Measurements from ENCODE around the gene PCBP3. TPM values are rescaled to one million over a fixed set of nuclear protein-coding genes. Genes with fewer than 3 reads are reported as not detected.

Gene PCBP3
- total RNA-seq, 1 donor from 2014 or later = 11.8 TPM

DNA sequence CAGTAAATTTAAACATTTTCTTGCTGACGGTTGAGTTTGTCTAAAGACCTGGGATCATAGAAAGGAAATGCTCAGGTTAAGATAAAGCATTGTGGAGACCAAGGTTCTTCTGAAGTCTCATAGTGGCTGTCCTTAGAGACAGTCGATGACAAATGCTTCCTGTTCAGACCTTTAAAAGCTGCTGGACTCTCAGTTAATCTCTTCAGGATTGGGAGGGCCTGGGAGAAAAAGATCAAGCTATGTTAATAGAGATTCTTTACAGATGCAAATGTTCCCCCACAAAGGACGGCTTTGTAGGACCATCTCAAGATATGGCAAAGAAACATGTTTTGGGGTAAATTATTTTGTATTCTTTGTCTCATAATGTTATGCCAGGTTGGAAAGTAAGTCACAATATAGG lies 213.4 kb downstream of the PCBP3 start:
- DNase-seq (ENCODE audit: low spot score) = no peak
- no peak overlapping the region for H3K27ac Mint-ChIP-seq (ENCODE audit: unreplicated experiment)
- H3K9me3 Mint-ChIP-seq (ENCODE audit: low read depth) = no peaks in the 10 kb centered on the region
- H3K4me1 Mint-ChIP-seq (ENCODE audit: low read depth) = peaks cover 12% of the 10 kb centered on the region
- TF ChIP-seq, protein P1, sequence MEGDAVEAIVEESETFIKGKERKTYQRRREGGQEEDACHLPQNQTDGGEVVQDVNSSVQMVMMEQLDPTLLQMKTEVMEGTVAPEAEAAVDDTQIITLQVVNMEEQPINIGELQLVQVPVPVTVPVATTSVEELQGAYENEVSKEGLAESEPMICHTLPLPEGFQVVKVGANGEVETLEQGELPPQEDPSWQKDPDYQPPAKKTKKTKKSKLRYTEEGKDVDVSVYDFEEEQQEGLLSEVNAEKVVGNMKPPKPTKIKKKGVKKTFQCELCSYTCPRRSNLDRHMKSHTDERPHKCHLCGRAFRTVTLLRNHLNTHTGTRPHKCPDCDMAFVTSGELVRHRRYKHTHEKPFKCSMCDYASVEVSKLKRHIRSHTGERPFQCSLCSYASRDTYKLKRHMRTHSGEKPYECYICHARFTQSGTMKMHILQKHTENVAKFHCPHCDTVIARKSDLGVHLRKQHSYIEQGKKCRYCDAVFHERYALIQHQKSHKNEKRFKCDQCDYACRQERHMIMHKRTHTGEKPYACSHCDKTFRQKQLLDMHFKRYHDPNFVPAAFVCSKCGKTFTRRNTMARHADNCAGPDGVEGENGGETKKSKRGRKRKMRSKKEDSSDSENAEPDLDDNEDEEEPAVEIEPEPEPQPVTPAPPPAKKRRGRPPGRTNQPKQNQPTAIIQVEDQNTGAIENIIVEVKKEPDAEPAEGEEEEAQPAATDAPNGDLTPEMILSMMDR (IDR thresholded peaks at IDR 0.05) = no peak
- H3K27me3 Mint-ChIP-seq (ENCODE audit: low read depth) = no peaks in the 10 kb centered on the region
- no peak overlapping the region for H3K4me3 Mint-ChIP-seq (ENCODE audit: unreplicated experiment)
- peaks cover 2% of the 10 kb centered on the region for H3K36me3 Mint-ChIP-seq (ENCODE audit: low read depth)

DNA sequence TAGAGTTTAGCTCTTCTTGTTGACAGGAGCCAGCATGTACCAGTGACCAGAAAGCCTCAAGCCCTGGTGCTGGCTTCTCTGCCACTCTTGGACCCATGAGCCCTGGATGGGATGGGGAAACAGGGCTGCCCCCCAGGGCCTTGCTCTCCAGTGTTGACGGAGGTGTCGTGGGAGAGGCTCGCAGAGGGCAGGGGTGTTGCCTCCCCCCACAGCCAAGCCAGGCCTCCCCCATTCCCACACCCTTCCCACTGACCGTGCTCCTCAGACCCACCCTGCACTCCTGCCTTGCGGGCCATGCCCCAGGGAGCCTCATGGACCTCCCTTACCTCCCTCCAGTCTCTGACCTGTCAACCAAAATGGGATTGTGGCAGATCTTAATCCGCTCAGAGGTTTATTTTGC lies 214.2 kb downstream of the PCBP3 start:
- Mint-ChIP-seq H3K4me3 (ENCODE audit: unreplicated experiment) (no peak overlapping the region), H3K27me3 (ENCODE audit: low read depth) (no peaks in the 10 kb centered on the region), H3K27ac (ENCODE audit: unreplicated experiment) (no peak overlapping the region), H3K4me1 (ENCODE audit: low read depth) (peaks cover 17% of the 10 kb centered on the region), H3K36me3 (ENCODE audit: low read depth) (no peaks in the 10 kb centered on the region), H3K9me3 (ENCODE audit: low read depth) (no peaks in the 10 kb centered on the region)
- DNase-seq (ENCODE audit: low spot score) = no peak
- TF ChIP-seq, protein P1 (IDR thresholded peaks at IDR 0.05) = no peak

DNA sequence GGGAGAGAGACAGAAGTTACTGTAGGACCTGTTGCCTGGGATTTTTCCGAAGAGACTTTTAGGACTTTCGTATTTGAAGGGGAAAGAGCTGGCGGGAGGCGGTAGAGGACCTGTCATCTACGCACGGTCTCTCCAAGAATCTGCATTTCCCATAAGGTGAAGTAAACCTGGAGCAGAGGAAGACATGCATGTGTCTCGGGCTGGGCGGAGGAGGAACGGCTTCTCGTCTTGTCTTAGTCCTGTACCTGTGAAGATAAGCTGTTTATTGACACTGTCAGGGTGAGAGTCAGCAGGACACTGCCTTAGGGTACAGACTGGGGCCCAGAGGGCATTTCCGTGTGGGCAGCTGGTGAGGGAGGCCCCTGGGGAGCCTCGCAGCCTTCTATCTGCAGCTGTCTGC lies 214.7 kb downstream of the PCBP3 start:
- no peaks in the 10 kb centered on the region for H3K36me3 Mint-ChIP-seq (ENCODE audit: low read depth)
- no peak for DNase-seq (ENCODE audit: low spot score)
- H3K27me3 Mint-ChIP-seq (ENCODE audit: low read depth) = no peaks in the 10 kb centered on the region
- H3K4me1 Mint-ChIP-seq (ENCODE audit: low read depth) = peaks cover 19% of the 10 kb centered on the region
- no peak overlapping the region for H3K27ac Mint-ChIP-seq (ENCODE audit: unreplicated experiment)
- H3K4me3 Mint-ChIP-seq (ENCODE audit: unreplicated experiment) = no peak overlapping the region
- TF ChIP-seq, protein P1 (IDR thresholded peaks at IDR 0.05) = no peak
- H3K9me3 Mint-ChIP-seq (ENCODE audit: low read depth) = no peaks in the 10 kb centered on the region

DNA sequence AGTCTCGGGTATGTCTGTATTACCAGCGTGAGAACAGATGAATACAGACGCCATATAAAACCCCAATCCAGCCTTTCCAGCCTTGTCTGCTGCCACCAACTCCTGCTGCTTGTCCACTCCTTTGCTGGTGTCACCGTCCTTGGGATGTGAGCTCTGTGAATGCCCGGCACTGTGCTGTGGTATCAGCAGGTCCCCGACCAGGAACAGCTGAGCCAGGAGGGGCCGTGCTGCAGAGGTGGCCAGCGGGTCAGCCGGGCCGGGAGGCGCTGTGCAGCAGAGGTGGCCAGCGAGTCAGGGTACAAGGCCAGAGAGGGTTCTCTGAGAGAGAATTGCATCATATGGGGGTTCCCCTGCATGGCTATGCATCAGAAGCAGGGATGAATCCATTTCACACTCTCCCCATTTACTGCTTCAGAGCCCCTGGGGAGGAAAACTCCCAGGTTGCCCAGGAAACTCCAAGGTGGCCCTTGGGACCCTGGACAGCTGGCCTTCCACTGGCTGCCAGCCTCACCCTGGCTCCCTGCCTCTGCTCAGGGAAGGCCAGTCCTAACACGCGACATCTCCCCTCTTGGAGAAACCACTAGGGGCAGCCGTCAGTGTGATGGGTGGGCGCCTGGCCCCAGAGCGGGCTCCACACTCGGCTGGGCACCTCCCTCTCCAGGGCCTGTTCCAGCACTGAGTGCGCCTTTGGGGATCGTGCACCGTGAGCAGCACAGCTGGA lies 215.7 kb downstream of the PCBP3 start:
- Mint-ChIP-seq H3K4me3 (ENCODE audit: unreplicated experiment) (no peak overlapping the region), H3K9me3 (ENCODE audit: low read depth) (no peaks in the 10 kb centered on the region)

DNA sequence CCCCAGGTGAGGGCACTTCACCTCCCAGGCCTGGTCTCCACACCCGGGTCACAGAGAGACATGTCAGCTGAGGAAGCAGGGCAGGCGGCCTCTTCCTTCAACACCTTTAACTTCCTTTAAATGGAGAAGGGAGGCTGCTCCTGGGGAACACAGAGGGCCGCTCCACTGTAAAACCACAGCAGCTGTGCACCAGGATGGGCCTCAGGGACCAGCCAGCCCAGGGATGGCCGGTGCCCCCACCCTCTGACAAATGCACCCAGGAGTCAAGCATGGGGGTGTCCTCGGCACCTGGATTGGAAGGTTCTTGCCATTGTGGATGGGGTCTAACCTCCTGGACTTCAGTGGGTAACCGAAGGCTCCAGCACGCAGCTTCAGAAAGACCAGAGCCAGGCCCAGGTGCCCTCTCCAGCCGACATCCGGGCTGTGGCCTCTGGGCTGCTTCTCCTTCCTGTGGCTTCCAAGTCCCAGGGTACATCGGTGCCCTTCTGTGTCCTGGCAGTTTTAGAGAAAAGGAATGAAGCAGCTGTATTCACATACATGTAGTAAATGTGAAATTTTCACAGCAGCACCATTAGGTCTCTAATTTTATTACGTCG lies 216.3 kb downstream of the PCBP3 start:
- H3K9me3 Mint-ChIP-seq (ENCODE audit: low read depth) = no peaks in the 10 kb centered on the region
- H3K27ac Mint-ChIP-seq (ENCODE audit: unreplicated experiment) = no peak overlapping the region
- TF ChIP-seq, protein P1 (IDR thresholded peaks at IDR 0.05) = no peak
- H3K36me3 Mint-ChIP-seq (ENCODE audit: low read depth) = no peaks in the 10 kb centered on the region
- peaks cover 23% of the 10 kb centered on the region for H3K4me1 Mint-ChIP-seq (ENCODE audit: low read depth)
- no peak overlapping the region for H3K4me3 Mint-ChIP-seq (ENCODE audit: unreplicated experiment)
- no peak for DNase-seq (ENCODE audit: low spot score)
- H3K27me3 Mint-ChIP-seq (ENCODE audit: low read depth) = no peaks in the 10 kb centered on the region

More for the DNA sequence above, 215.7 kb downstream of the PCBP3 start:
- Mint-ChIP-seq H3K36me3 (ENCODE audit: low read depth) (no peaks in the 10 kb centered on the region), H3K27ac (ENCODE audit: unreplicated experiment) (no peak overlapping the region), H3K4me1 (ENCODE audit: low read depth) (peaks cover 22% of the 10 kb centered on the region), H3K27me3 (ENCODE audit: low read depth) (no peaks in the 10 kb centered on the region)
- TF ChIP-seq, protein P1 (IDR thresholded peaks at IDR 0.05) = no peak
- DNase-seq (ENCODE audit: low spot score) = no peak

Measured in chondrocyte (in vitro differentiated cells).